ENCODE data around the gene RPS4Y1.

GRCh38 chrY:2854145-2854774, 12.9 kb downstream of the RPS4Y1 start:
- no peak for TF ChIP-seq EZH2 (IDR thresholded peaks at IDR 0.05; ENCODE audit: low read depth)
- no peak for TF ChIP-seq CTCF (conservative IDR thresholded peaks at IDR 0.05)
